Progenitor cell of endocrine pancreas (in vitro differentiated cells): ENCODE results near the gene CACNB4. TPM values are rescaled to one million over a fixed set of nuclear protein-coding genes. Genes with fewer than 3 reads are reported as not detected.
A peak's percentile ranks its signal among the peaks of the same experiment; 100 is the strongest.

ENCODE experiments used
- DNase-seq: peaks from one replicate; pipeline ENCODE4 v3.0.0; 2021; ENCODE audit warnings: low spot score; ENCODE audit not compliant: unreplicated experiment
- H3K27ac Mint-ChIP-seq: 2 replicates; pipeline ENCODE4 v1.8.0; 2021; ENCODE audit warnings: mild to moderate bottlenecking, moderate library complexity, mixed read lengths
- H3K27me3 Mint-ChIP-seq: 2 replicates; pipeline ENCODE4 v1.8.0; 2021; ENCODE audit warnings: mixed read lengths
- H3K36me3 Mint-ChIP-seq: 2 replicates; pipeline ENCODE4 v1.8.0; 2022; ENCODE audit warnings: mixed read lengths; ENCODE audit not compliant: insufficient read depth
- H3K4me1 Mint-ChIP-seq: 2 replicates; pipeline ENCODE4 v1.8.0; 2021; ENCODE audit warnings: low read depth, mixed read lengths
- H3K4me3 Mint-ChIP-seq: 2 replicates; pipeline ENCODE4 v1.8.0; 2021; ENCODE audit warnings: low read depth, mild to moderate bottlenecking, moderate library complexity, mixed read lengths
- H3K9me3 Mint-ChIP-seq: 2 replicates; pipeline ENCODE4 v1.8.0; 2021; ENCODE audit warnings: low read depth, mixed read lengths
- CTCF ChIP-seq: fragments of 200-600 bp; sonication (generic); IDR thresholded peaks from one replicate; pipeline ENCODE4 v1.5.0; 2021; ENCODE audit warnings: antibody characterized with exemption, mild to moderate bottlenecking; ENCODE audit not compliant: unreplicated experiment
- total RNA-seq: library from RNA; stranded (reverse); gene quantifications from 2 replicates; pipeline ENCODE4 v1.2.1, GENCODE V29; 2021

Gene CACNB4
- total RNA-seq, 1 donor from 2014 or later: 2.5 TPM

GRCh38 chr2:151860210-151860609, 238.6 kb downstream of the CACNB4 start:
- no peaks in the 10 kb centered on the region for H3K4me1 Mint-ChIP-seq
- H3K9me3 Mint-ChIP-seq: no peaks in the 10 kb centered on the region
- DNase-seq: no peak
- H3K27me3 Mint-ChIP-seq: no peaks in the 10 kb centered on the region
- no peak overlapping the region for H3K27ac Mint-ChIP-seq
- H3K36me3 Mint-ChIP-seq: no peaks in the 10 kb centered on the region
- no peak overlapping the region for H3K4me3 Mint-ChIP-seq
- no peak for TF ChIP-seq CTCF

- H3K36me3 Mint-ChIP-seq: no peaks in the 10 kb centered on the region
- H3K27ac Mint-ChIP-seq: no peak overlapping the region
- H3K4me1 Mint-ChIP-seq: peaks cover 10% of the 10 kb centered on the region
- no peaks in the 10 kb centered on the region for H3K9me3 Mint-ChIP-seq
- H3K27me3 Mint-ChIP-seq: no peaks in the 10 kb centered on the region
- no peak for TF ChIP-seq CTCF
- no peak for DNase-seq
- H3K4me3 Mint-ChIP-seq: no peak overlapping the region
These were observed 241.2 kb downstream of the CACNB4 start for GRCh38 chr2:151857650-151858049.

GRCh38 chr2:151855111-151855510, 243.7 kb downstream of the CACNB4 start:
- no peaks in the 10 kb centered on the region for H3K9me3 Mint-ChIP-seq

GRCh38 chr2:151853070-151853758, 245.6 kb downstream of the CACNB4 start:
- DNase-seq: no peak
- H3K4me3 Mint-ChIP-seq: no peak overlapping the region
- no peaks in the 10 kb centered on the region for H3K36me3 Mint-ChIP-seq
- H3K27me3 Mint-ChIP-seq: no peaks in the 10 kb centered on the region
- no peak for TF ChIP-seq CTCF
- H3K4me1 Mint-ChIP-seq: peaks cover 27% of the 10 kb centered on the region
- H3K27ac Mint-ChIP-seq: no peak overlapping the region
- H3K9me3 Mint-ChIP-seq: no peaks in the 10 kb centered on the region

More at GRCh38 chr2:151855111-151855510, 243.7 kb downstream of the CACNB4 start:
- Mint-ChIP-seq H3K36me3 (no peaks in the 10 kb centered on the region), H3K27ac (no peak overlapping the region), H3K4me3 (no peak overlapping the region), H3K4me1 (peaks cover 20% of the 10 kb centered on the region), H3K27me3 (no peaks in the 10 kb centered on the region)
- TF ChIP-seq CTCF: no peak
- no peak for DNase-seq

GRCh38 chr2:151852260-151853069, 246.4 kb downstream of the CACNB4 start:
- DNase-seq: no peak
- H3K27me3 Mint-ChIP-seq: no peaks in the 10 kb centered on the region
- peak overlapping the region; percentile 53 for H3K27ac Mint-ChIP-seq
- peaks cover 27% of the 10 kb centered on the region for H3K4me1 Mint-ChIP-seq
- no peaks in the 10 kb centered on the region for H3K36me3 Mint-ChIP-seq
- no peaks in the 10 kb centered on the region for H3K9me3 Mint-ChIP-seq
- no peak overlapping the region for H3K4me3 Mint-ChIP-seq
- no peak for TF ChIP-seq CTCF
